Activated naive CD4-positive, alpha-beta T cell treated with anti-CD3 and anti-CD28 coated beads, Interleukin-2, amount 50 U/mL, for 16 hours (primary cell): ENCODE results near the gene TMEM190.
"Not testable (repeated sequence)": the region's sequence is repeated elsewhere in the genome, so short reads cannot be mapped to it uniquely, and the experiment has no call there.

Experiments used
- DNase-seq: peaks from one replicate; pipeline ENCODE4 v3.0.0-alpha.2; 2020

The TMEM190 gene

DNA sequence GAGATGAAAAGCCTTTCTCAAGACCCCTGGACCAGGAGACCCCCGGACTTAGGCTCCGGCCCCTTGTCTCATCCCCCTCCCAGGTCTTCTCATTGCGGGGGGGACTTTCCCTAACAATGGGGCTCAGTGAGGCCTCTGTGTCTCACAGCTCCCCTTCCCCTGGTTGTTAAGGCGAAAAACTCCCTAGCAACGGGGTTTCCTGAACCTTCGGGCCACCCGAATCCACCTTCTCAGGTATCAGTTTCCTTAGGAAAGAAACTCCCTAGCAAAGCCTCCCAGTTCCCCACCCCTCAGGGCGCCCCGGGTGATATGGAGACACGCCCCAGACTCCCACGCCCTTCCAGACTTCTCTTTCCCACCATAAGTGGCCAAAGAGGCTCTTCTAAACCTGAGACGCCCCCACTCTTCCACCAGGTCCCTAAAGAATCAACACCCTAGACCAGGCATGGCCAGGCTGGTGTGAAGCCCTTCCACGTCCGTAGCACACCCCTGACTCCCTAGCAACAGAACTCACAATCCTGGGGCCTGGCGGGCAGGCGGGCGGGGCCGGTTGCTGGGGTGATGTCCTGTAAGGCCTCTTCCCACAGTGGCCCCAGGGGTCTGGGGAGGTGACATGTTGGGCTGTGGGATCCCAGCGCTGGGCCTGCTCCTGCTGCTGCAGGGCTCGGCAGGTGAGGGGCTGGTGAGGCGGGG lies at the start of gene TMEM190:
TSS of gene TMEM190 (plus strand) at position 586 of the 693 bp plus-strand sequence. CDS start at position 614, 28 bp downstream.
- no peak for DNase-seq

DNA sequence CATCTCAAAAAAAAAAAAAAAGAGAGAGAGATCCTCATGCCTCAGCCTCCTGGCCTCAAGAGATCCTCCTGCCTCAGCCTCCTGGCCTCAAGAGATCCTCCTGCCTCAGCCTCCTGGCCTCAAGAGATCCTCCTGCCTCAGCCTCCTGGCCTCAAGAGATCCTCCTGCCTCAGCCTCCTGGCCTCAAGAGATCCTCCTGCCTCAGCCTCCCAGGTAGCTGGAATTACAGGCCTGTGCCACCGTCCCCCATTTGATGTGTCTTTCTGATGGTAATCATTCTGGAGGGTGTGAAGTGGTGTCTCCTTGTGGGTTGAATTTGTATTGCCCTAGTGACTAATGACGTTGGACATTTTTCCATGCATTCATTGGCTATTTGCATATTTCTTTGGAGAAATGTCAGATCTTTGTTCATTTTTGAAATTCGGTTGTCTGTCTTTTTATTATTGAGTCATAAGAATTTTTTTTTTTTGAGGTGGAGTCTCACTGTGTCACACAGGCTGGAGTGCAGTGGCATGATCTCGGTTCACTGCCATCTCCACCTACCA lies 47.8 kb upstream of the TMEM190 start:
- not testable (repeated sequence) for DNase-seq

DNA sequence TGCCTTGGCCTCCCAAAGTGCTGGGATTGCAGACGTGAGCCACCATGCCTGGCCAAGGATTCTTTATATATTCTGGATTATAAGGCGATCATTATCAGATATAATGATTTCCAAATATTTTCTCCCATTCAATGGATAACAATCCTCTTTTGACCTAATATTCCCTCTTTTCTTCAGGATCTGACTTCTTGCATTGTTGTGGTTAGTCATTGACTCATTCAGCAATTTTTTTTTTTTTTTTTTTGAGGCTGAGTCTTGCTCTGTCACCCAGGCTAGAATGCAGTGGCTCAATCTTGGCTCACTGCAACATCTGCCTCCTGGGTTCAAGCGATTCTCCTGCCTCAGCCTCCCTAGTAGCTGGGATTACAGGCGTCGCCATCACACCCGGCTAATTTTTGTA lies 46.8 kb upstream of the TMEM190 start:
- DNase-seq = not testable (repeated sequence)

DNA sequence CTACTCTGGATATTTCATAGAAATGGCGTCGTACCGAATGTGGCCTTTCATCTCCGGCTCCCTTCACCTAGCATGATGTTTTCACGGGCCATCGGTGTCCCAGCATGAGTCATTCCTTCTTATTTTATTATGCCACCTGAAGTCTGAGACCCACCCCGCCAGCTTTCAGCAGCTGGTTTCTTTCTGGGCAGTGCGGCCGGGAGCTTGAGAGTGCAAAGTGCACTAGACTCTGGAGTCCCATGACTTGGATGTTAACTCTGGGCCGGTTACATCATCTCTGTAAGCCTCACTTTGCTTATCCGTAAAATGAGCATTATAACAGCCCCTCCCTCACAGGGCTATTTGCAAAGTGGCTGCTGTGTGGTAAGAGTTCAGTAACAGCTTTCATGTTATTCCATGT lies 42.8 kb upstream of the TMEM190 start:
- no peak for DNase-seq

DNA sequence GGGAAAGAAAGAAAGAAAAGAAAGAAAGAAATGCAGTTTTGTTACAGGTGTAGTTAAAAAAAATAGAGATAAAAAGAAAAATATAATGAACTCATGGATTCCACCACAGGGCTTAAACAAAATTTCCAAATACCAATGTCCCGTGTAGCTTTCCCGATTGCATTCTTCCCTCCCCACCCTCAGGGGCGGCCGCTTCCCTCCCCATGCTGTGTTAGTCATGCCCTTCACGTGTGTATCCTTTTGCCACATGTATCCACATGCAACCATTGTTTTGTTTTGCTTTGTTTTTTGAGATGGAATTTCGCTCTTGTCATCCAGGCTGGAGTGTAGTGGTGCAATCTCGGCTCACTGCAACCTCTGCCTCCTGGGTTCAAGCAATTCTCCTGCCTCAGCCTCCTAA lies 40.5 kb upstream of the TMEM190 start:
- no peak for DNase-seq

DNA sequence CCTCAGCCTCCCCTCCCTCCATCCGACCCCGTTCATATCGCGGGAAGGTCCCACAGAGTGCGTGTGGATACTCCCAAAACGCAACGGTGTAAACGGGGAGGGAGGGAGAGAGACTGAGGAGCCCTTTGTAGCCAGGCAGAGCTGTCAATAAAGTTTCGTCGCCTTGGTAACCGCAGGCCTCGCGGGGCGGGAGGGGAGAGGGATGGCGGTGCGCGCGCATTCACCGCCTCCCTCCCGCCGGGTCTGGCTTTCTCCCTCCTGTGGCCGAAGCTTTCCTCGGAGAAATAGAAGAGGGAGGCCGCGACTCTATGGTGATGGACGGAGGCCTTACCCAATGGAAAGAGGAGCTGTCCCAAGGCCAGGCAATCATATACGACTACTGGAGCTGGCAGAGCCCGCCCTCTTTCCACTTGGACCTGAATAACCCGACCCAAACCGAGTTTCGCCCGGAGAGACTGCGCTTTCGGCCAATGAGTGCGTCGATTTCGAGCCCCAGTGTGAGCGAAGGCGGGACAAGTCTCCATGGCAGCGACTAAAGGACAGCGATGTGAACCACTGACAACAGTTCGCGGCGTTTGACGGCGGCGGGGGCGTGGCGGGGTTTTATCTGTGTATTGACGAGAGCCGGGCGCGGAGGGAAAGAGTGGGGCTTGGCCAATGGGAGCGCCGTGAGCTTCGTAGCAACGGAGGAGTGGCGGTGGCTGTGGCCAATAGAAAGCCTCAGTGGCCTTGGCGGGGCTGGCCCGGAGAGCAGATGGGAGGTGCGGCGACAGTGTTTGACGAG lies 37.3 kb upstream of the TMEM190 start, which contains the start of gene KMT5C:
TSS of gene KMT5C (plus strand) at position 772 of the 784 bp plus-strand sequence. CDS start 2,061 bp downstream, outside the sequence.
- DNase-seq = peak; percentile 100

DNA sequence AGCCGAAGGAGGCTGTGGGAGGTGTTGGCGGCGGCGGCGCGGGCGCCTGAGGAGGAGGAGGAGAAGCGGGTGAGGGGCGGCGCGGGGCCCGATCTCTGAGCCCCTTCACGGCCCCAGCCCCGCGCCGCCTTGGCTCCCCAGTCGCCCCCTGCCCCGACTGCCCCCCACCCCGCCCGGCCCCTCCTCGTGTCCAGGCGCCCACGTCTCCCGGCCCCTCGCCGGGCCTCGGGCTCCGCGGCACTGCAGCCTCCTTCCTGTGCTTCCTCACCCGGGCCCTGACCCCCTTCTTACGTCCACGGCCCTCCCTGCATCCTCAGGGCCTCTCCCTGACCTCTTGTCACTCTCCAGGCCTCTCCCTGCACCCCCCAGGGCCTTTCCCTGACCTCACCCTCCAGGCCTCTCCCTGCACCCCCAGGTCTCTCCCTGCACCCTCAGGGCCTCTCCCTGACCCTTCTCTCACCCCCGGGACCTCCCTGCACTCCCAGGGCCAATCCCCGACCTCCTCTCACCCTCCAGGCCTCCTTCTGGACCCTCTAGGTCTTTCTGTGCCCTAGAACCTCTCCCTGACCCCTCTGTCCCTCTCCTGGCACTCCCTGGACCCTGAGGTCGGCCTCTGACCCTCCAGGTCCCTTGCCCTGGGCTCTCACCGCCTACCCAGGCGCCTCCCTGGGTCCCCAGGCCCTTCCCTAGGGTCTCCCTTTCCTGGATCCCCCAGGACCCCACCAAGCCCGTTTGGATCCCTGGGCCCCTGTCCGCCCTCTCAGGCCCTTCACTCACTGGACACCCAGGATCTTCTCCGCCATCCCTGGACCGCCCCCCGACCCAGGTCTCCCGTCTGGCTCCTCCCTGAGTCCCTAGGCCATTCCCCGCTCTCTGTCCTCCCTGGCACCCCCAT lies 36.5 kb upstream of the TMEM190 start:
- DNase-seq = no peak

DNA sequence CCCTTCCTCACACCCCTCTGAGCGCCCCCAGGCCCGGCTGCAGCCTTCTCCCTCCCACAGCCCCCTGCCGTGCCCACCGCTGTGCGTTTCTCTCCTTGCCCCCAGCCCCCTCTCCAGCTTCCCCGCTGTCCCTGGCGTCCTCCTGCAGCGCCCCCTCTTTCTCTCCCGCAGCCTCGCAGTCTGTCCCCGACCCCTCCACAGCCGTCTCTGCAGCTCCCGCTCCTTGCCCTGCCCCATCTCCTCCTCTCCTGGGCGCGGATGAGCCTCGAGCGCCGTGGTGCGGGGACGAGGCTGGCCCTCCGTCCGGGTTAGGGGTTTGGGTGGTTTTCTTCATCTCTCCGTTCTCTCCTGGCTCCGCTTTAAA lies 35.9 kb upstream of the TMEM190 start:
- no peak for DNase-seq

DNA sequence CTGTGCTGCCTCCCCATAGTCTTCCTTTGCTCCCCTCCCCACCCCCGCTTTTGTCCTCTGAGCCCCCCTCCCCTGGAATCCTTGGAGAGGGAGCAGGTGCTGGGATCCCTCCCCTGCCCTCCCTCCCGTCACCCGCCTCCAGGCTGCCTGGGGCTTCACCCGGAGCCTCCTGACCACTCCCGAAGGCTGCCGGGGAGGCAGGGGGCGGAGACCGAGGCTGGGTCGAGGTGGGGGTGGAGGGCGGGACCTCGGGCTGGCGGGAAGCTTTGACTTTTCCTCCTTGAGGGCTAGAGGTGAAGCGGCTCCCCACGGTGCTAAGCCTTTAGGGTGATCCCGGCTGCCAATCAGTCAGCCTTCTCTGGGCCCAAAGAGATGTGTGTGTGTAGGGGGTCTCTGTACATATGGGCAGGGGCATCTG lies 35.4 kb upstream of the TMEM190 start:
- peak; percentile 59 for DNase-seq

DNA sequence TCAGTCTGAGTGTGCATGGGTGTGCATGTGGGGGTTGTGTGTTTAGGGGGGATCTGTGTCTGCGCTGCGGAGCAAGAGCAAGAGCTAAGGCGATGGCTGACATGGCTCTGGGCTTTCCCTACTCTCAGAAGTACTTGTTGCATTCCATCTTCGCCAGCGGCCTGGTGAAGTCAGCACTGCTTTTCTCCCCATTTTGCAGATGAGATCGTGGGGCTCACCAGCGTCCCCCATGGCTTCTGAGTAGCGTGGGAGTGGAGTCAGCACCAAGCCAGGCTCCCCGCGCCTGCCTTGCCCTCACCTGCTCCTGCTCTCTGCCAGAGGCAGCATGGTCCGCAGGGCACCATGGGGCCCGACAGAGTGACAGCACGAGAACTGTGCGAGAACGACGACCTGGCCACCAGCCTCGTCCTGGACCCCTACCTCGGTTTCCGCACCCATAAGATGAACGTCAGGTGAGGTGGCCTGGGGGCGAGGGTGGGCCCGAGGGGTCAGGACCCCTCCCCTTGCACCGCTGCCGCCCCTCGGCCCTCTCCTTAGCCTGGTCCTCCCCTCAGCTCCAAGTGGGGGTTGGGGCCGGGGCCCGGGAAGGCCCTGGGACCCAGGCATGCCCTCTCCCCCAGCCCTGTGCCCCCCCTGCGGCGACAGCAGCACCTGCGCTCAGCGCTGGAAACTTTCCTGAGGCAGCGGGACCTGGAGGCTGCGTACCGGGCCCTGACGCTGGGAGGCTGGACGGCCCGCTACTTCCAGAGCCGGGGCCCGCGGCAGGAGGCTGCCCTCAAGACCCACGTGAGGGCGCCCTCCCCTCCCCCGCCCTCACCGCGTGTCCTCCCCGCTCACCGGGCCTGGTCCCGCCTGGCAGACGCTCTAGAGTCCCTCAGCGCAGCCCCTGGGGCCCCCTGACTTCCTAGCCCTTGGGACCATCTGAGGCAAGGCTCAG lies 34.8 kb upstream of the TMEM190 start:
- no peak for DNase-seq

DNA sequence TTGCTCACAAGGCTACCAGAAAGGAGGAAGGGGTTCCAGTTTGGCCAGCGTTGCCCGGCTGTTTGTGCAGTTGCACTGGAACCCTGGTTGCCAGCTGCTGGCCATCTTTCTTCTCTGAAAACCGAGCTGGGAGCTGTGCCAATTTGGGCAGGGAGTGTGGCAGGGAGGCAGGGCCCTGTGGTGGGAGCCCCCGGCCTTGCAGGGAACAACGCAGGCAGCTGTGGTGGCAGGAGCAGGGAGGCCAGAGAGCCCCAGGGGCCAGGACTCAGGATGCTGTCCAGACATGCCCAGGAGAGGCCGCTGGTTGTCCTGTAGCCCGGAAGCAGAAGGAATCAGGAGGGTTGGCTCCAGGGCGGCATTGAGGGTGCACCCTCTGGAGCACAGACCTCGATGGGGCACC lies 32.2 kb upstream of the TMEM190 start:
- DNase-seq = no peak

DNA sequence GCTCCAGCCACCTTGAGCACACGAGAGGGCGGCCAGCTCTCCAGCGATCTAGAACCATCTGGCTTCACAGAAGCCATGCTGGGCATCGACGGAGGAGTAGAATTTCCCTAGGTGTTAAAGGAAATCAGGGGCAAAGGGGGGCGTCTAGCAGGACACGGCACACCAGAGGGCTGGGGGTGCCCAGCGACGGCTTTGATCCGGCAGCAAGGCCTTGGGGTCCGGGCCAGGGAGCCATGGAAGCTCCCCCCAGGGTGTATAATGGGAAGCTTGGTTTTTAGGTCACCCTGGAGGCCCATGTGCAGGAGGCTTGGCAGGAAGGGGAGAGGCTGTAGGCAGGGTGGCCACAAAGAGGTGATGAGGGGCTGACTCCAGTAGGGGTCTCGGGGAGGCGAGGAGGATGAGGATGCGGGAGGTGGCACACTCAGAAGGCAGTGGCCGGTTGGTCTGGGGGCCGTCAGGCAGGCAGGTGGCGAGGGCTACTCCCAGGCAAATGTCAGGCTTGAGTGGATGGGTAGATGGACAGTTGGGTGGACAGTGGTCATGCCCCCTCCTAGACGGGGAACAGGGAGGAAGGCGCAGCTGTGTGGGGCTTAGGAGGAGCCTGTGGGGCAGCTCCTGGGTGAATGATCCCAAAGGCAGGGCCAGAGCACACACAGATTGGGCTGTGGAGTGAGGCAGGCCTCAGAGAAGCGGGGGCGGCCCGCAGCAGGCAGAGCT lies 31.4 kb upstream of the TMEM190 start:
- no peak for DNase-seq

DNA sequence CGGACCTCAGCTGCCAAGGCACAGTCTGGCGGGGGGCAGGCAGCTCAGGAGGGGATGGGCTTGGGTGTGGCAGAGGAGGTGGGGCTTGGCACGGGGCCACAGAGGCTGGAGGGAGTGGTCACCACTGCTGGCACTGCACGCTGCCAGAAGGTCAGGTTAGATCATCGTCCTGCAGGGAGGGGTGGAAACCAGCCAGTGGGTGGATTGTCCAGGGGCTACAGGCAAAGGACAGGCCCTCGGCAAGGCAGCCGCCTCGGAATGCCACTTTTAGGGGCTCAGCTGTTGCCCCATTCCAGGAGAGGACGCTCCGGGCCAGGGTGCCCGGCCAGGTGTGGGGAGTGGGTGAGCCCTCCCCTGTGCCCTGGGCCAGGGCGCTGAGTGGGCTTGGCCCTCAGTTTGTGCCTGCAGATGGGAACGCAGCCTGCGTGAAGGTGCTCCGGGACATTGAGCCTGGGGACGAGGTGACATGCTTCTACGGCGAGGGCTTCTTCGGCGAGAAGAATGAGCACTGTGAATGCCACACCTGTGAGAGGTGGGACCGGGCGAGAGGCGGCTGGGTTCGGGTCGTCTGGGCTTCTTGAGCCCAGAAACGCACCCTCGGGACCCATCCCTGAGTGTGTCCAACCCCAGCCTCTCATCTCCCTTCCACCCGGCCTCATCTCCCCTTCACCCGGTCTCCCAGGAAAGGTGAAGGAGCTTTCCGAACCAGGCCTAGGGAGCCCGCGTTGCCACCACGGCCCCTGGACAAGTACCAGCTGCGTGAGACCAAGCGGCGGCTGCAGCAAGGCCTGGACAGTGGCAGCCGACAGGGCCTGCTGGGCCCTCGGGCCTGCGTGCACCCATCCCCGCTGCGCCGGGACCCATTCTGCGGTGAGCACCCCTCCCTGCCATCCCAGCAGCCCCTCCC lies 30.6 kb upstream of the TMEM190 start:
- no peak for DNase-seq

DNA sequence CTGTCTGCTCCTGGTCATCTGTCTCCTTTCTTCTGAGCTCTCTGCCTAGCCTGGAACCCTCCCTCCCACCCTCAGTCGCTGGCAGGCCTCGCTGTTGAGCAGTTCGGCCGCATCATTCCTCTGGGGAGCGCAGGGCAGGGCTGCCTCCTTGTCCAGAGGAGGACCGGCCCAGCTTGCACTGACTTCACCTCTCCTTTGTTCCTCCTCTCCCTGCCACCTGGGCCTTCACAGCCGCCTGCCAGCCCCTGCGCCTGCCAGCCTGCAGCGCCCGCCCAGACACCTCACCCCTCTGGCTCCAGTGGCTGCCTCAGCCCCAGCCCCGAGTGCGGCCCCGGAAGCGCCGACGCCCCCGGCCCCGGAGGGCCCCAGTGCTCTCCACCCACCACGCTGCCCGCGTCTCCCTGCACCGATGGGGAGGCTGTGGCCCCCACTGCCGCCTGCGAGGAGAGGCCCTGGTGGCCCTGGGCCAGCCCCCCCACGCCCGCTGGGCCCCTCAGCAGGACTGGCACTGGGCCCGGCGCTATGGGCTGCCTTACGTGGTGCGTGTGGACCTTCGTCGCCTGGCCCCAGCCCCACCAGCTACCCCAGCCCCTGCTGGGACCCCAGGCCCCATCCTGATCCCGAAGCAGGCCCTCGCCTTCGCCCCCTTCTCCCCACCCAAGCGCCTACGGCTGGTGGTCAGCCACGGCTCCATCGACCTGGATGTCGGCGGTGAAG lies 29.7 kb upstream of the TMEM190 start:
- DNase-seq = no peak

DNA sequence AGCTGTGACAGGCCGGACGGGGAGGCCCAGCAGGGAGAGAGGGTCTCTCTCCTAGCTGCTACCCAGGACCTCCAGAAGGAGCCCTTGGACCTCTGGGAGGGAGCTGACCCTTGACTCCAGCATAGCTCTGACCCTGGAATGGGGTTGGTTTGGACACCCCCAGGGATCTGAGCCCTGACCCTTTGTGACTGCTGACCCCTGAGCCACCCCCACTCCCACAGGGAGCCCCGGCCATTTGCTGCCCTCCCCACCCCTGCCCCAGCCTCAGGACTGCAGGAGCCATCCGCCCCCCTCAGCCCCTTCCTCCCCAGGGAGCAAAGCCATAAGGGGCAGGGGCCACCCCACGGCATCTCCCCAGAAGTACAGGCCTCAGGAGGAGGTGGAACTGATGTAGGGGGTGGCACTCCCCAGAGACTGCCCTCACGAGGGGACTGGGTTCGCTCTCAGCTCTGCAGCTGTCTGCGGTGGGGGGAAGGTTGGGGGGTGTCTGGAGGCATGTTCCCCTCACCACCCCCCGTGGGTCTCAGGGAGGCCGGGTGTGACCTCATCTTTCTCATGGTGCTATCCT lies 29.1 kb upstream of the TMEM190 start:
- DNase-seq = no peak

DNA sequence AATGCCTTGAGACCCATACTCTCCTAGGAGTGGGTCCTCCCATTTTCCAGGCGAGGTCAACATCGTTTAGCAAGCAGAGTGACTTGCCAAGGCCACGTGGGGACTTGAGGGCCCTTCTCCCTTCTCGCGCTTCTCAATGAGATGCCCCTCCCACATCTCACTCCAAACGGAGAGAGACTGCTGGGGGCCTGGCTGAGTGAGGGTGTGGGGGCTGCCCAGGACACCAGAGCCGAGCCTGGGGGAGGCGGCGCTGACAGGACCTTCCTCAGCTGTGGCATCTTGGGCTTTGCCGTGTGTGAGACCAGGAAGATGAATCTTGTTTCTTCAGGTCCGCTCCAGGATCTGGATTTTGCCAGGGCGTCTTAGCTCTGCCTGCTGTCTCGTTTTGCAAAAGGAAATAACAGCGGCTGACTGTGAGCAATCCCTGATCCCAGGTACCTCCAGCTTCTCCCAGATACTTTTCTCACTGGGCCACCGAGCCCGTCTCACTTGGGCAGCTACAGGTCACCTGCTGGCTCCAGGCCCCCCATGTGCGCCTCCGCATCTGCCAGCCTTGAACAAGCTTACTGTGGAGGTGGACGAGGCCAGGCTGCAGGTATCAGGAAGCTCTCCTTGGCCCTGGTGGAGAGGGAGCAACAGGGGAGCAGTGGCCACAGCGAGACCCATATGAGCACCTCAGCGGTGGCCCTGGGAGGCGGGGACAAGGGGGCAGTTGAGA lies 28.1 kb upstream of the TMEM190 start:
- DNase-seq = no peak

DNA sequence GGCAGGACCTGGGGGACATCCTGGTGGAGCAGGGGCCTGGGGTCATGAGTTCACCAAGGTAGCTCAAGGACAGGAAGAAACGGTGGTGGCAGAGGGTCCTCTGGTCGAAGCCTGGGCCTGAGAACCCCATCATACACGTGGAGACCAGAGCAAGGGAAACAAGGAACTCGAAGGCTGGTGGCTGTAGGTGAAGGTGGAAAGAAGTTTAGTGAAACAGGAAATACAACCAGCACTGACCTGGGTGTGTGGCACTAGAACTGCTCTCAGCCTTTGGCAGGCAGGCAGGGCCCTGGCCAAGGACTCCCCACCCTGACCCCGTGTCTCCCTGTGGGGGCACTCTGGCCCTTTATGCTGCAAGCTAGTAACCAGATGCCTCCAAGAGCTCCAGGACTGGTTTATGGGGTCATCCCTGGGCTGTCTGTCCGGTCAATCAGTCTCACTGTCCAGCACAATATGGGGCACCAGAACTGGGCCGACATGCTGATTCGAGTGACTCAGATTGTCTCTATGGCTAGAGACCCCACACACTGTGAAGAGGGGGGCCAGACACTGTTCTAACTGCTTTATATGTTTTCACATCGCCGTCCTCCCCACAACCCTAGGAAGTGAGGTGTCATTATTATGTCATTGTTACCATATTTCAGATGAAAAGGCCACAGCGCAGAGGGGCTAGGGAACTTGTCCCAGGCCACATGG lies 25.9 kb upstream of the TMEM190 start:
- DNase-seq = no peak

DNA sequence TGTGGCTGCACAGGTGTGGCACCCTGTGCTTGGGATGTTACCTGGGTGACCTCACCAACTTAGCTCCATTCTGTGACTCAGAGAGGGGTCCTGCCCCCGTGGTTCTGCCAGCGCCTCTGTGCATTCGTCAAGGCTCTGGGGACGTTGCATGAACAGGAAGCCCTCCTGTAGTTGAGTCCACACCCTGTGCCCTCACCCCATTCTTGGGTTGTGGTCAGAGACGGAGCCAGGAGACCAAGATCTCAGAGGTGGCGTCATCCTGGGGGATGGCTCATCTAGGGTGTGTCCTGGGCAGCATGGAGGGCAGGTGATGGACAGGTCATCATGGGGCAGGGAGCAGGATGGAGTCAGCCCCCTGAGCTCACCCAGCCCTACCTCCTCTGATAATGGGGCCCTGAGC lies 24.6 kb upstream of the TMEM190 start:
- no peak for DNase-seq
